H9 (cell line): ENCODE measurements around the gene ROR1. TPM values are rescaled to one million over a fixed set of nuclear protein-coding genes. Genes with fewer than 3 reads are reported as not detected.

ENCODE experiments used
- DNase-seq: peaks from one replicate; pipeline ENCODE4 v3.0.0-alpha.2; 2017
- H2AFZ ChIP-seq: one replicate; pipeline ENCODE4 v1.6.1; 2013; ENCODE audit warnings: mild to moderate bottlenecking, low read length, control low read depth, moderate library complexity
- H2AK5ac ChIP-seq: 2 replicates; pipeline ENCODE4 v1.6.1; 2013; ENCODE audit warnings: low read length, control low read depth, mixed read lengths; ENCODE audit not compliant: insufficient read length
- H2BK120ac ChIP-seq: one replicate; pipeline ENCODE4 v1.6.1; 2013; ENCODE audit warnings: low read depth, mild to moderate bottlenecking, low read length, control low read depth, inconsistent platforms; ENCODE audit not compliant: poor library complexity, severe bottlenecking
- H2BK12ac ChIP-seq: 2 replicates; pipeline ENCODE4 v1.6.1; 2013; ENCODE audit warnings: low read length, control low read depth, mixed read lengths, low read depth; ENCODE audit not compliant: insufficient read length
- H2BK15ac ChIP-seq: 2 replicates; pipeline ENCODE4 v1.6.1; 2013; ENCODE audit warnings: low read depth, low read length, control low read depth
- H2BK20ac ChIP-seq: one replicate; pipeline ENCODE4 v1.6.1; 2013; ENCODE audit warnings: low read depth, mild to moderate bottlenecking, low read length, control low read depth, inconsistent platforms; ENCODE audit not compliant: poor library complexity, severe bottlenecking
- H2BK5ac ChIP-seq: 2 replicates; pipeline ENCODE4 v1.6.1; 2013; ENCODE audit warnings: low read length, control low read depth, mixed read lengths; ENCODE audit not compliant: insufficient read length
- H3K14ac ChIP-seq: 2 replicates; pipeline ENCODE4 v1.6.1; 2013; ENCODE audit warnings: low read length, control low read depth; ENCODE audit not compliant: insufficient read depth
- H3K18ac ChIP-seq: 2 replicates; pipeline ENCODE4 v1.6.1; 2013; ENCODE audit warnings: low read depth, mild to moderate bottlenecking, mixed read lengths, low read length, control low read depth; ENCODE audit not compliant: insufficient read length
- H3K23ac ChIP-seq: 2 replicates; pipeline ENCODE4 v1.6.1; 2013; ENCODE audit warnings: low read length, control low read depth, mixed read lengths, low read depth; ENCODE audit not compliant: insufficient read length
- H3K23me2 ChIP-seq: 2 replicates; pipeline ENCODE4 v1.6.1; 2013; ENCODE audit warnings: low read depth, mild to moderate bottlenecking, mixed read lengths, low read length, control low read depth; ENCODE audit not compliant: insufficient read length, poor library complexity, severe bottlenecking
- H3K27ac ChIP-seq: 2 replicates; pipeline ENCODE4 v1.5.1; 2013; ENCODE audit warnings: low read length, control low read depth, mixed read lengths, low read depth; ENCODE audit not compliant: insufficient read length
- H3K27me3 ChIP-seq: 2 replicates; pipeline ENCODE4 v1.6.1; 2013; ENCODE audit warnings: low read length, control low read depth, inconsistent platforms; ENCODE audit not compliant: insufficient read depth
- H3K4ac ChIP-seq: 2 replicates; pipeline ENCODE4 v1.6.1; 2013; ENCODE audit warnings: low read depth, mild to moderate bottlenecking, control low read depth, inconsistent platforms, low read length, moderate library complexity
- H3K4me1 ChIP-seq: 2 replicates; pipeline ENCODE4 v1.6.1; 2013; ENCODE audit warnings: low read length, control low read depth, inconsistent platforms; ENCODE audit not compliant: insufficient read depth
- H3K4me2 ChIP-seq: 2 replicates; pipeline ENCODE4 v1.6.1; 2013; ENCODE audit warnings: low read length, control low read depth, mixed read lengths; ENCODE audit not compliant: insufficient read length, insufficient read depth
- H3K56ac ChIP-seq: 2 replicates; pipeline ENCODE4 v1.6.1; 2013; ENCODE audit warnings: low read depth, mild to moderate bottlenecking, mixed read lengths, low read length, control low read depth; ENCODE audit not compliant: insufficient read length
- H3K79me1 ChIP-seq: 2 replicates; pipeline ENCODE4 v1.6.1; 2013; ENCODE audit warnings: low read depth, mild to moderate bottlenecking, moderate library complexity, low read length, control low read depth, inconsistent platforms; ENCODE audit not compliant: insufficient read depth, poor library complexity, severe bottlenecking
- H3K79me2 ChIP-seq: 2 replicates; pipeline ENCODE4 v1.6.1; 2013; ENCODE audit warnings: low read length, control low read depth, inconsistent platforms; ENCODE audit not compliant: insufficient read depth
- H3K9ac ChIP-seq: 2 replicates; pipeline ENCODE4 v1.6.1; 2013; ENCODE audit warnings: low read length, control low read depth, mixed read lengths; ENCODE audit not compliant: insufficient read length; ENCODE audit errors: extremely low read depth
- H3K9me3 ChIP-seq: one replicate; pipeline ENCODE4 v1.6.1; 2013; ENCODE audit warnings: low read depth, low read length, inconsistent platforms; ENCODE audit not compliant: control insufficient read depth
- H3T11ph ChIP-seq: one replicate; pipeline ENCODE4 v1.6.1; 2013; ENCODE audit warnings: mild to moderate bottlenecking, low read length, control low read depth, inconsistent platforms
- H4K20me1 ChIP-seq: one replicate; pipeline ENCODE4 v1.6.1; 2013; ENCODE audit not compliant: control insufficient read depth, insufficient read length, insufficient read depth
- H4K5ac ChIP-seq: 2 replicates; pipeline ENCODE4 v1.6.1; 2013; ENCODE audit warnings: low read depth, mild to moderate bottlenecking, mixed read lengths, low read length, control low read depth; ENCODE audit not compliant: insufficient read length
- H4K8ac ChIP-seq: replicated peaks from 2 replicates; pipeline ENCODE4 v1.6.1; 2013; ENCODE audit warnings: low read length, control low read depth, mixed read lengths, low read depth; ENCODE audit not compliant: insufficient read length
- H4K91ac ChIP-seq: 2 replicates; pipeline ENCODE4 v1.6.1; 2013; ENCODE audit warnings: low read depth, mild to moderate bottlenecking, moderate library complexity, mixed read lengths, low read length, control low read depth; ENCODE audit not compliant: insufficient read length
- H3K27ac Mint-ChIP-seq, 3 experiments: 2 replicates in 2 of 3; 3 replicates in 1 of 3; pipeline ENCODE4 v1.8.0; 2020 to 2021; ENCODE audit warnings: mixed read lengths in 3 of 3, mild to moderate bottlenecking in 1 of 3, moderate library complexity in 1 of 3
- H3K27me3 Mint-ChIP-seq: 2 replicates; pipeline ENCODE4 v1.8.0; 2021; ENCODE audit warnings: low read depth, mild to moderate bottlenecking, moderate library complexity, mixed read lengths
- H3K36me3 Mint-ChIP-seq, 3 experiments: 2 replicates in 2 of 3; 3 replicates in 1 of 3; pipeline ENCODE4 v1.8.0; 2020 to 2021; ENCODE audit warnings: low read depth in 3 of 3, mixed read lengths in 3 of 3; ENCODE audit not compliant: insufficient read depth in 1 of 3
- H3K4me1 Mint-ChIP-seq, 2 experiments: 2 replicates each; pipeline ENCODE4 v1.8.0; 2020; ENCODE audit warnings: mixed read lengths in 2 of 2
- H3K4me3 Mint-ChIP-seq, 2 experiments: 2 replicates in 1 of 2; 3 replicates in 1 of 2; pipeline ENCODE4 v1.8.0; 2020 to 2021; ENCODE audit warnings: mild to moderate bottlenecking in 2 of 2, mixed read lengths in 2 of 2, moderate library complexity in 1 of 2
- H3K9me3 Mint-ChIP-seq, 2 experiments: 2 replicates in 1 of 2; 3 replicates in 1 of 2; pipeline ENCODE4 v1.8.0; 2020; ENCODE audit warnings: mild to moderate bottlenecking in 2 of 2, mixed read lengths in 2 of 2, moderate library complexity in 1 of 2
- CTCF ChIP-seq: fragments of 200-600 bp; sonication (generic); conservative IDR thresholded peaks from 3 replicates; pipeline ENCODE4 v1.8.0; 2021; ENCODE audit warnings: antibody characterized with exemption, mild to moderate bottlenecking
- WGBS: extraction: QIAGEN DNeasy Blood & Tissue Kit; methylation state at CpG from one replicate; pipeline ENCODE4 v1.1.7; 2013; ENCODE audit warnings: missing lambda C conversion rate, low lambda C conversion rate, mixed read lengths; ENCODE audit not compliant: insufficient read length; ENCODE audit errors: extremely low coverage; 5-methylcytosine and 5-hydroxymethylcytosine counted together
- total RNA-seq: library from RNA; stranded (reverse); gene quantifications from 2 replicates; pipeline ENCODE4 v1.2.1, GENCODE V29; 2021

The ROR1 gene
- total RNA-seq, 1 experiment from 2014 or later, result 75.9 TPM

DNA sequence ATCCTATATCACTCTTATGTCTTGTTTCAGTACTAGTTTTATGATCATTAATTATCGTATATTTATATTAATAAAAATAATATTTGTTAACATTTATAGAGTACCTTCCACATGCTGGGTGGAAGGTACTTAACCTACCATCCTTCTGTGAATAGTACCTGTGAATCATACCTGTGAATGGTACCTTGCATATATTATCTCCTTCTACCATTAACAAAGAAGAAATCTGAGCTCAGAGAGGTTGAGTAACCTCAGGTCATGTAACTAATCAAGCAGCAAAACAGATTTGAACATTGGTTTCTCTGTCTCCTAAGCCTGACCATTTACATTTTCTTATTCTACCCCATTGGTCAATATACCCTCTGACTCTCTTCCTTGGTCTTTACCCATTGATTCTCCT is 255.2 kb downstream of the ROR1 start:
- Mint-ChIP-seq H3K9me3 (peaks cover 6 to 8% of the 10 kb centered on the region in 2 experiments; a peak in 3 of 5 replicates), H3K27me3 (no peaks in the 10 kb centered on the region), H3K4me3 (no peak overlapping the region), H3K36me3 (peaks cover 24 to 45% (median 30%) of the 10 kb centered on the region in 3 experiments), H3K4me1 (no peaks in the 10 kb centered on the region), H3K27ac (no peak overlapping the region)
- Histone ChIP-seq H3K23ac (no peak overlapping the region), H2AFZ (no peak overlapping the region), H3K14ac (no peak overlapping the region), H3T11ph (no peak overlapping the region), H3K9ac (no peak overlapping the region), H4K91ac (no peak overlapping the region), H2BK15ac (no peak overlapping the region), H2BK5ac (no peak overlapping the region), H2BK120ac (no peak overlapping the region), H3K27me3 (no peaks in the 10 kb centered on the region), H2AK5ac (no peak overlapping the region), H3K18ac (no peak overlapping the region), H3K23me2 (no peaks in the 10 kb centered on the region), H3K79me2 (no peaks in the 10 kb centered on the region), H2BK12ac (no peak overlapping the region), H2BK20ac (no peak overlapping the region), H4K8ac (no peak overlapping the region), H4K5ac (no peak overlapping the region), H3K4ac (no peak overlapping the region), H3K79me1 (peaks cover 8% of the 10 kb centered on the region), H3K27ac (no peak overlapping the region), H3K4me2 (no peak overlapping the region), H3K4me1 (no peaks in the 10 kb centered on the region), H3K9me3 (no peaks in the 10 kb centered on the region), H4K20me1 (no peaks in the 10 kb centered on the region), H3K56ac (no peak overlapping the region)
- no CpG with 5 or more reads among the region's 1 CpG for WGBS
- no peak for DNase-seq
- no peak for TF ChIP-seq CTCF
